BE2C (cell line): ENCODE data around the gene SRMS.

Experiments used
- DNase-seq: peaks from one replicate; pipeline ENCODE4 v3.0.0-alpha.2; 2020
- H3K27me3 ChIP-seq: fragments of 250-450 bp; sonication (Bioruptor Pico); 2 replicates; pipeline ENCODE4 v1.5.1; 2020; ENCODE audit warnings: mild to moderate bottlenecking
- H3K36me3 ChIP-seq: fragments of 250-450 bp; sonication (Bioruptor Pico); 2 replicates; pipeline ENCODE4 v1.5.1; 2020; ENCODE audit warnings: mild to moderate bottlenecking
- H3K4me1 ChIP-seq: fragments of 250-450 bp; sonication (Bioruptor Pico); 2 replicates; pipeline ENCODE4 v1.5.1; 2020
- H3K4me3 ChIP-seq: 2 replicates; pipeline ENCODE4 v1.5.1; 2011; ENCODE audit warnings: low read depth, low read length
- H3K9me3 ChIP-seq: fragments of 250-450 bp; sonication (Bioruptor Pico); 2 replicates; pipeline ENCODE4 v1.5.1; 2020
- TF ChIP-seq, protein P1 (sequence below): IDR thresholded peaks from 2 replicates; pipeline ENCODE4 v1.5.1; 2012; ENCODE audit warnings: mild to moderate bottlenecking, low read depth, low read length

SRMS gene

DNA sequence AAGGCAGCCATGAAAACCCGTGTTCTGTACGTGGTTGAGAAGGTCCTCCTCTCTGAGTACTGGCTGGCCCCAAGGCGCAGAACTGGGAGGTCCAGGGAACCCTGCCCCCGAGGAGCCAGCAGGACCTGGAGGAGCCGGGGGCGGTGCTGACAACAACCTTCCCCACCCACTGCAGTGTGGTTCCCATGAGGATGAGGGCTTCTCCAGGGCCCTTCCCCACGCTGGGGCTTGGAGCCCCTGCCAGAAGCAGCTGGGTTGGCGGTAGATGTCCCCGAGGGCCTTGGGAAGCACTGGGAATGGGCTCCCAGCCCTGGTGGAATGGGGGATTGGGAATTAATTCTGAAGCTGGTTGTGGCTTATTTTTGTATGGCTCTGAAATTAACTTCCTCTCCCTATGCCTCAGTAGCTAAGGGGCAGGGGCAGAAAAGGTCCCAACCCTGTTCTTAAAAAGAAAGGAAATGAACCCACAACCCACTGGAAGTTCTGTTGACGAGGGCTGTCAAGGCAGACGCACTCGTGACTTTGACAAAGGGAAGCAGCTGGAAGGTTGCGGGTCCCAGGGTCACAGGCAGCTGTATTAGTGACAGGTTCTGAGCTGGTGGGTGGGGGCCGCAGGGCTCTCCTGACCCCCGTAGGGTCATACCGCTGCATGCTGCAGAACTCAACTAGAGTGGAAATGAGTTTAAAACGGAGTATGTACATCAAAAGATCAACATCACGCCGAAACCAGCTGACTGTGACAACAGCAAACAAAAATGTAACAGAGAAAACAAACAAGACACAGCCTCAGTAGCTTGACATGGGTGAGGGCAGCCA lies 40.4 kb upstream of the SRMS start:
- Histone ChIP-seq H3K9me3 (no peaks in the 10 kb centered on the region), H3K4me3 (no peak overlapping the region), H3K4me1 (no peaks in the 10 kb centered on the region; the same call in 1 of the 2 replicates), H3K27me3 (no peaks in the 10 kb centered on the region), H3K36me3 (peaks cover 25% of the 10 kb centered on the region)
- TF ChIP-seq, protein P1, sequence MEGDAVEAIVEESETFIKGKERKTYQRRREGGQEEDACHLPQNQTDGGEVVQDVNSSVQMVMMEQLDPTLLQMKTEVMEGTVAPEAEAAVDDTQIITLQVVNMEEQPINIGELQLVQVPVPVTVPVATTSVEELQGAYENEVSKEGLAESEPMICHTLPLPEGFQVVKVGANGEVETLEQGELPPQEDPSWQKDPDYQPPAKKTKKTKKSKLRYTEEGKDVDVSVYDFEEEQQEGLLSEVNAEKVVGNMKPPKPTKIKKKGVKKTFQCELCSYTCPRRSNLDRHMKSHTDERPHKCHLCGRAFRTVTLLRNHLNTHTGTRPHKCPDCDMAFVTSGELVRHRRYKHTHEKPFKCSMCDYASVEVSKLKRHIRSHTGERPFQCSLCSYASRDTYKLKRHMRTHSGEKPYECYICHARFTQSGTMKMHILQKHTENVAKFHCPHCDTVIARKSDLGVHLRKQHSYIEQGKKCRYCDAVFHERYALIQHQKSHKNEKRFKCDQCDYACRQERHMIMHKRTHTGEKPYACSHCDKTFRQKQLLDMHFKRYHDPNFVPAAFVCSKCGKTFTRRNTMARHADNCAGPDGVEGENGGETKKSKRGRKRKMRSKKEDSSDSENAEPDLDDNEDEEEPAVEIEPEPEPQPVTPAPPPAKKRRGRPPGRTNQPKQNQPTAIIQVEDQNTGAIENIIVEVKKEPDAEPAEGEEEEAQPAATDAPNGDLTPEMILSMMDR, result no peak
- DNase-seq, result no peak

DNA sequence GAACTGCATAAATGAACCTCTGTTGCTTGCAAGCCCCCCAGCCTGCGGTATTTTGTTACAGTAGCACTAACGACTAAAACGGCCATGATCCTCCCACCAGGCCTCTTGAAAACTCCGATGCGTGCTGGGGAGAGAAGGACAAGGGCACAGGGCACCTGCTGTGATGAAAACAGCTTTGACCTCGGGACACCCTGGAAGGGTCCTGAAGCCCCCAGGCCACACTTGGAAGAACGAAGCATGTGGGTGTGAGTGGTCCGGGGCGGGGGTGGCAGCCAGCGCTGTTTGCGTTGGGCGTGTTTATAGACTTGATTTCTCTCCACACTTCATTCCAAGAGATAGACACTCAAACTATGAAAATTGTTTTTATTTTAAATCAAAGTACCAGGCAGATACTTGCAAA lies 39.7 kb upstream of the SRMS start:
- H3K4me1 ChIP-seq, result no peaks in the 10 kb centered on the region; the same call in 1 of the 2 replicates
- H3K9me3 ChIP-seq, result no peaks in the 10 kb centered on the region
- no peaks in the 10 kb centered on the region for H3K27me3 ChIP-seq
- peaks cover 19% of the 10 kb centered on the region for H3K36me3 ChIP-seq
- TF ChIP-seq, protein P1, result no peak
- no peak for DNase-seq
- no peak overlapping the region for H3K4me3 ChIP-seq

DNA sequence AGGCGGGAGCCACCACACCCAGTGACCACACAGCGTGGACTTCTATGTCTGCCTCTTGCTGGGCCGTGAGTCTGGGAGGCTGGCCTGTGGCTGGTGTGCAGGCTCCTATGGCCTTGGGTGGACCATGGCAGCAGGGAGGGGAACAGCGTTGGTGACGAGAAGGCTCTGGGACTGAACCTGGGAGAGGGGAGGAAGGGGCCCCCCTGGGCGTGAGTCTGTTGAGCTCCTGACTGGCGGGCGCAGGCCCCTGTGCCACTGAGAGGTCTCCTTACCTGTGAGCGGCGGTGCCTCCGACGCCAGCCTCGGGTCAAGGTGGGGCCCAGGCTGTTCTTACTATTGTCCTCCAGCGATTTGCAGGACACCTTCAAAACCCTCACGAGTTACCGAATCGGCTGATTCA lies 39.2 kb upstream of the SRMS start:
- no peak for DNase-seq
- Histone ChIP-seq H3K4me1 (no peaks in the 10 kb centered on the region; the same call in 1 of the 2 replicates), H3K4me3 (no peak overlapping the region), H3K27me3 (no peaks in the 10 kb centered on the region), H3K36me3 (peaks cover 18% of the 10 kb centered on the region), H3K9me3 (no peaks in the 10 kb centered on the region)
- TF ChIP-seq, protein P1, result no peak

DNA sequence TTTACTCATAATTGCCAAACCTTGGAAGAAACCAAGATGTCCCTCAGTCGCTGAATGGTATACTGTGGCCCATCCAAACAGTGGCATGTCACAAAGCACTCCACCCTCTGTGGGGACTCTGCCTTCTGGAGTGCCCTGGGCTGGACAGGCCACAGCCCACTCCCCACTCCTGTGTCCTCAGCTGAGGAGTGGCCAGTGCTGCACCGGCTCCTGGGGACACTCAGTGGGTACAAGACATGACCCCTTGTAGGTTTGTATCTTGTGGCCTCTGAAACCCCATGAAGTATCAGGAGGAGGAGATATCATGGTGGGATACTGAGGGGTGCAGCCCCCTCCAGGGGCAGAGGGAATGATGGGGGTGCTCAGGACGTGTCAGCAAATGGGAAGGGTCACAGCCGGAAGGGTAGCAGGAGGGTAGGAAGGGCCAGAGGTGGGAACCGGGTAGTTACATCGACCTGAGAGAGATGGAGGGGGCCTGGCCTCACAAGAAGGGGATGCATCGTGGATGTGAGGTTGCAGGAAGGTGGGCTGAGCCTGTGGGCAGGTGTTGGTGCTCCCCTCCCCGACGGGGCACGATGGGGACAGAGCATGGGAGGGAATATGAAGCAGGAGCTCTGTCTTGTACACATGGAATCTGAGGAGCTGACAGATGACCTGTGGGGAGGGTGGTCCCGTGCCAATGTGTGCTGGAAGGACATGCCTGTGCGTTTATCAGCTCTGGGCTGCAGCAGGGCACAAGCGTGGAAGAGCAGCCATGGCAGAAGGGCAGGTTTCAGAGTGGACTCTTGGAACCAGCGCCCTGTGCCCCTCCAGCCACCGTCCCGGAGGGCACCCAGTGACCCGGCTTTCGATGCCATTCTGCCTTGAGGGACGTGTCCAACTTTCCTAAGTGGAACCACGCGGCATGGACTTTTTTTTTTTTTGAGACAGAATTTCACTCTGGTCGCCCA lies 38.3 kb upstream of the SRMS start:
- no peak for DNase-seq
- H3K36me3 ChIP-seq, result peaks cover 14% of the 10 kb centered on the region
- H3K4me1 ChIP-seq, result peaks cover 3% of the 10 kb centered on the region; the same call in 1 of the 2 replicates
- no peak overlapping the region for H3K4me3 ChIP-seq
- H3K27me3 ChIP-seq, result no peaks in the 10 kb centered on the region
- no peaks in the 10 kb centered on the region for H3K9me3 ChIP-seq
- TF ChIP-seq, protein P1, result no peak

DNA sequence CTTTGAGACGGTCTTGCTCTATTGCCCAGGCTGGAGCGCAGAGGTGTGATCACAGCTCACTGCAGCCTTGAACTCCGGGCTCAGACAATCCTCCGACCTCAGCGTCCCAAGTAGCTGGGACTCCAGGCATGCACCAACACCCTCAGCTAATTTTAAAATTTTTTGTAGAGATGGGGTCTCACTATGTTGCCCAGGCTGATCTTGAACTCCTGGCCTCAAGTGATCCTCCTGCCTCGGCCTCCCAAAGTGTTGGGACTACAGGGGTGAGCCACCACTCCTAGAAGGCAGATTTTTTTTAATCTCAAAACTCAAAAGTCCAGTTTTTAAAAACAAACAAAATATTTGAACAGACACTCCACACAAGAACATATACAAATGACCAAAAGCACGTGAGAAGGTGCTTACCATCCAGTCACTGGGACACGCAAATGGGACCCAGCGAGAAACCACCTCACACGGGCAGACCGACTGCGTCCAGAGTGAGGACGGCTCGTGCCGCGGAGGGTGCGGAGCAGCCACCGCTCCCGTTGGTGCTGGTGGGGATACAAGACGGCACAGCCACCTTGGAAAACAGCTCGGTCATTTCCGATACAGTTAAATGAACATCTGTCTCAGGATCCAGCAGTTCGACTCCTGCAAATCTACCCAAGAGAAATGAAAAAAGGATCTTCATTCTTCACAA lies 35.0 kb upstream of the SRMS start:
- Histone ChIP-seq H3K9me3 (no peaks in the 10 kb centered on the region), H3K4me3 (no peak overlapping the region), H3K36me3 (no peaks in the 10 kb centered on the region; the same call in 1 of the 2 replicates), H3K4me1 (peaks cover 5% of the 10 kb centered on the region), H3K27me3 (no peaks in the 10 kb centered on the region)
- DNase-seq, result no peak
- TF ChIP-seq, protein P1, result no peak
